ENCODE results near the gene CTNND1. TPM values are rescaled to one million over a fixed set of nuclear protein-coding genes. Genes with fewer than 3 reads are reported as not detected.

Gene CTNND1
- total RNA-seq, 2 experiments from 2014 or later: 7.3 to 7.9 TPM

GRCh38 chr11:57793351-57794115 is 31.9 kb downstream of the CTNND1 start:
- Mint-ChIP-seq H3K36me3 (ENCODE audit: low read depth) (peaks cover 11% of the 10 kb centered on the region), H3K27me3 (no peaks in the 10 kb centered on the region), H3K4me3 (peak overlapping the region; percentile 10), H3K4me1 (ENCODE audit: low read depth) (peaks cover 36% of the 10 kb centered on the region), H3K9me3 (no peaks in the 10 kb centered on the region), H3K27ac (peak overlapping the region; percentile 95)
- POLR2A ChIA-PET: interaction anchor here (0.8 kb wide), 1 partner anchor 52 kb away, joined by 4 read pairs; the partner anchor contains the start of gene SELENOH
- intact Hi-C loops (cut with micrococcal nuclease): loop anchor here (2.0 kb wide), 1 partner anchor 51 kb away; no protein-coding TSS in a partner anchor
- ATAC-seq (no peak), DNase-seq (no peak)
- CTCF ChIA-PET: interaction anchor here (1.3 to 1.6 kb wide), 4 partner anchors 9 to 52 kb away, joined by 3 to 4 read pairs (median 3); partner anchors contain the start of gene SELENOH
- TF ChIP-seq CTCF (IDR thresholded peaks at IDR 0.05): no peak

- intact Hi-C loops (cut with micrococcal nuclease): no loop called here
- DNase-seq (no peak), ATAC-seq (no peak)
- no peaks in the 10 kb centered on the region for H3K9me3 Mint-ChIP-seq
- ChIA-PET CTCF (interaction anchor here (1.9 to 5.4 kb wide), 5 partner anchors 11 to 231 kb away, joined by 8 to 142 read pairs (median 22); partner anchors contain the start of genes BTBD18, SELENOH and UBE2L6), POLR2A (interaction anchor here (1.0 kb wide), 1 partner anchor 76 kb away, joined by 4 read pairs; no protein-coding TSS in a partner anchor)
- peaks cover 7% of the 10 kb centered on the region for H3K36me3 Mint-ChIP-seq (ENCODE audit: low read depth)
- peak overlapping the region; percentile 69 for H3K27ac Mint-ChIP-seq
- TF ChIP-seq CTCF (IDR thresholded peaks at IDR 0.05): no peak
- peaks cover 23% of the 10 kb centered on the region for H3K4me1 Mint-ChIP-seq (ENCODE audit: low read depth)
- H3K27me3 Mint-ChIP-seq: no peaks in the 10 kb centered on the region
- H3K4me3 Mint-ChIP-seq: no peak overlapping the region
These were observed 37.4 kb downstream of the CTNND1 start for GRCh38 chr11:57798905-57799559.

GRCh38 chr11:57800444-57801182 is 39.0 kb downstream of the CTNND1 start:
- intact Hi-C loops (cut with micrococcal nuclease): loop anchor here (5.0 kb wide), 1 partner anchor 48 kb away; the partner anchor contains the start of gene BTBD18
- Mint-ChIP-seq H3K4me1 (ENCODE audit: low read depth) (peaks cover 21% of the 10 kb centered on the region), H3K4me3 (no peak overlapping the region), H3K9me3 (no peaks in the 10 kb centered on the region), H3K27ac (peak overlapping the region; percentile 63), H3K27me3 (no peaks in the 10 kb centered on the region), H3K36me3 (ENCODE audit: low read depth) (peaks cover 6% of the 10 kb centered on the region)
- ChIA-PET CTCF (interaction anchor here (0.6 to 5.4 kb wide), 76 partner anchors 9 to 1358 kb away, joined by 3 to 142 read pairs (median 5); partner anchors contain the start of genes BTBD18, CLP1, CTNND1 and MED19), POLR2A (interaction anchor here (0.6 to 2.0 kb wide), 4 partner anchors 9 to 133 kb away, joined by 3 to 15 read pairs (median 3); partner anchors contain the start of gene SELENOH)
- DNase-seq (peak; percentile 6), ATAC-seq (peak; percentile 96)
- TF ChIP-seq CTCF (IDR thresholded peaks at IDR 0.05): peak; percentile 92

GRCh38 chr11:57801183-57801485 is 39.5 kb downstream of the CTNND1 start:
- Mint-ChIP-seq H3K27me3 (no peaks in the 10 kb centered on the region), H3K4me3 (no peak overlapping the region), H3K36me3 (ENCODE audit: low read depth) (peaks cover 6% of the 10 kb centered on the region), H3K9me3 (no peaks in the 10 kb centered on the region), H3K27ac (peak overlapping the region; percentile 63), H3K4me1 (ENCODE audit: low read depth) (peaks cover 21% of the 10 kb centered on the region)
- TF ChIP-seq CTCF (IDR thresholded peaks at IDR 0.05): no peak
- DNase-seq (no peak), ATAC-seq (peak; percentile 28)
- ChIA-PET CTCF (interaction anchor here (0.8 to 5.4 kb wide), 60 partner anchors 9 to 1357 kb away, joined by 3 to 142 read pairs (median 6); partner anchors contain the start of genes BTBD18, CLP1, CTNND1 and SELENOH), POLR2A (interaction anchor here (1.2 to 2.0 kb wide), 2 partner anchors 59 to 134 kb away, joined by 3 to 15 read pairs; partner anchors contain the start of gene SELENOH)
- intact Hi-C loops (cut with micrococcal nuclease): loop anchor here (5.0 kb wide), 1 partner anchor 49 kb away; the partner anchor contains the start of gene BTBD18

Measured in activated CD8-positive, alpha-beta T cell treated with anti-CD3 and anti-CD28 coated beads for 36 hours (primary cell).